ENCODE results near the gene CAMKK2.
"Not testable (repeated sequence)": the region's sequence is repeated elsewhere in the genome, so short reads cannot be mapped to it uniquely, and the experiment has no call there.

Gene CAMKK2

GRCh38 chr12:121279507-121279915, 17.0 kb downstream of the CAMKK2 start:
- DNase-seq: peak in 20 of 51 donors; percentile 6 to 60 (median 30)

DNA sequence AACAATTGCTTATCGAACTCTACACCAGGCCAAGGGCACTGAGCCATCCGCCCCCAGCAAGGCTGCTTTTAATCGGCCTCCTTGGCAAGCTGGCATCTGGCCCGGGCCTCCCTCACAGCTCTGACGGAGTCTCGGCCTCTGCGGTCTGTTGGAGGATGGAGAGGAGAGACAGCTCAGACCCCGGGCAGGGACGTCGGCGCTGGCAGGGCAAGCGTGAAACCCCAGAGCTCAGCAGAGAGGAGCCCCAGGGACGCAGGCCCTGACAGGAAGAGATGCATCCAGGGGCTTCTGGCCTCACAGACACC, 17.5 kb downstream of the CAMKK2 start:
- peak in 4 of 51 donors; percentile 9 to 17 (median 10) for DNase-seq

- no peak for DNase-seq
Measured at GRCh38 chr12:121278169-121279070, 18.1 kb downstream of the CAMKK2 start.

GRCh38 chr12:121277374-121277759, 19.1 kb downstream of the CAMKK2 start:
- no peak for DNase-seq

GRCh38 chr12:121274036-121274763, 22.3 kb downstream of the CAMKK2 start:
- no peak for DNase-seq

GRCh38 chr12:121273364-121273896, 23.1 kb downstream of the CAMKK2 start:
- no peak for DNase-seq

GRCh38 chr12:121267822-121268221, 28.7 kb downstream of the CAMKK2 start:
- no peak for DNase-seq

DNA sequence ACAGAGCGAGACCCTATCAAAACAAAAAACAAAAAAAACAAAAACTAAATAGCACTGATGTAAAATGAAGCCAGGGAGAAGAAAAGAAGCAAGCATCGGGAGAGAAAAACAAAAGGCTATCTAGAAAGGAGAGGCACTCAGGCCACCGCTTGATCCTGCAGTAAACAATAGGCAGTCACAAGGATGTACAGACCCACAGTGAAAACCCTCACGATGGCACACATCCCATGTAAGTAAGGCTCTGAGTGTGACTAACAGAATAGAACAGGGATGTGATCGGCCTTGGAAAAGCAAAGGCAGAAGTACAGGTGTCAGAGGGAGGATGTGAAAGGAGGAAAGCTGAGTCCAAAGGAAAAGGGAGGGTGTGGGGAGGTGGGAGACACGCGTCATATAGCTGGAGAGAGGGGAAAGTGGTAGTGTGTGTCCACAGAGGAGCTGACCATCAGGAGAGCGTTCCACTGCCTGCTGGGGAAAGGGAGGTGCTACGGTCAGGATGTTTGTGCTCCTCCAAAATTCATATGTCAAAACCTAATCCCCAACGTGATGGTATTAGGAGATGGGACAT, 31.5 kb downstream of the CAMKK2 start:
- peak in 2 of 51 donors; percentile 4 to 15 for DNase-seq

DNA sequence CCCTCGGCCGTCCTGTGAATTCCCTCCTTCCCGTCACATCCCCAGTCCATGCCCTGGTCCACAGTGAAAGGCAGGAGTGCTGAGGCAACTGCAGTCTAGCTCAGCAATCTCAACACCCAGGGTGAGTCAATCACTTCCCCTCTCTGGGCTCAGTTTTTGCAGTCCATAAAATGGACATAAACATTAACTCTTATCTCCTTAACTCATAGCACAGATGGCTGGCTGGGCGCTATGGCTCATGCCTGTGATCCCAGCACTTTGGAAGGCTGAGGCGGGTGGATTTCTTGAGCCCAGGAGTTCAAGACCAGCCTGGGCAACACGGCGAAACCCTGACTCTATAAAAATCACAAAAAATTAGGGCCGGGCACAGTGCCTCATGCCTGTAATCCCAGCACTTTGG, 32.4 kb downstream of the CAMKK2 start:
- no peak for DNase-seq

DNA sequence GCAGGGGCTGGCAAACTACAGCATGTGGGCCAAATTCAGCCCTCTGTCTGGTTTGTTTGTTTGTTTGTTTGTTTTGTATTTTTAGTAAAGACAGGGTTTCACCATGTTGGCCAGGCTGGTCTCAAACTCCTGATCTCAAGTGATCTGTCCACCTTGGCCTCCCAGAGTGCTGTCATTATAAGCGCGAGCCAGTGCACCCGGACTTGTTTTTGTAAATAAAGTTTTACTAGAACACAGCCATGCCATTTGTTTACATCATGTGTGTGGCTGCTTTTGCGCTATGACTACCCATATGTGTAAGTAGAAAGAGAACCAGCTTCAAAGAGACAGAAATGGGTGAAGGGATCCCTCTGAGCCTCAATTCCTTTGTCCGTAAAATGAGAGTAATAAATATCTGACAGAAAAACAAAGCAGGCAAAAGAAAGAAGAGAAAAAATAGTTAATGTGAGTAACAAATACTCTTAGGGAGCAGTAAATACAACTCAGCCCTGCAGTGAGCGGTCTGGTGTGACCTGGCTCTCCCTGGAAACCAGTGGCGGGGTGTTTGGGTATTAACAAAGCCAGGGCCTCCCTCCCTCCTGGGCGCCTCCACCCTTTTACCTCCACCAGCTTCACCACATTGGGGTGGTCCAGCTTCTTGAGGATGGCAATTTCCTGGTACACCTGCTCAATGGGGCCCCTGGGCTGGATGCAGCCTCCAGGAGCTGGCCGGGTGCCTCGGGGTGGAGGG, 33.1 kb downstream of the CAMKK2 start:
- no peak for DNase-seq

DNA sequence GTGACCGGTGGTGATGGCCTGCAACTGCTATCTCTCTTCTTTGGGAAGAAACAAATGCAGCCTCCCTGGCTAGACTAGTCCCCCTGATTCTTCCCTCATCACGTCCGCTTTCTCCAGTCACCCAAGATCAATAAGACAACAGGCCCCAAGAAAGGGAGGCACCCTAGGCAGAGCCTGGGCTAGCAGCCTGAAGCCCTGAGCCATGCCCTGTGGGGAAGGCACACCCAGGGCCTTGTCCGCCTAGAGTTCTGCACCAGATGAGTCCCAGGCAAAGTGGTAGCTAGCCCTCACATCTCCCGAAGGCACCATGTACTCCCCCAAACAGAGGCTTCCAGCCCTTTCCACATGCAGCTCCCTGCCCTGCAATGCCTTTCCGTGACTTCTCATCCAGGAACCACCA, 35.1 kb downstream of the CAMKK2 start:
- no peak for DNase-seq

DNA sequence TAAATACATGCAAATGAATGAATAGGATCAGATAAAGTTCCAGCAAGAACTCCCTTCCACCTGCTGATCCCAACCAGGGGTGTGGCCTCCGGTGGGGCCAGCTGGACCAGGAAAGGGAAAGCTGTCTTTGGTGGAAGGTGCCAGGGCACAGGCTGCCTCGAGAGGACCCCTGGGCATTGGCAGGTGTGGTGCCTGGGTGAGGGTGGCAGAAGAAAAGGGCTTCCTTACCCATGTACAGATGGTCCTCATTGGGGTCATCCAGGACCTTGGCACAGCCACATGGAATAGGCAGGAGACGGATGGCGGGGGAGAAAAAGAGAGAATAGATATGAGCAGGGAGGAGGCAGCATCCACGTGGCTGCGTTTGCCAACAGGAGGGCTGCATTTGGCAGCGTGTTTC, 36.4 kb downstream of the CAMKK2 start:
- DNase-seq: no peak

- no peak for DNase-seq
Measured at GRCh38 chr12:121259074-121259473, 37.4 kb downstream of the CAMKK2 start.

- DNase-seq: not testable (repeated sequence)
Measured at GRCh38 chr12:121257704-121258449, 38.6 kb downstream of the CAMKK2 start.

- no peak for DNase-seq
Measured at GRCh38 chr12:121255433-121255832, 41.1 kb downstream of the CAMKK2 start.

DNA sequence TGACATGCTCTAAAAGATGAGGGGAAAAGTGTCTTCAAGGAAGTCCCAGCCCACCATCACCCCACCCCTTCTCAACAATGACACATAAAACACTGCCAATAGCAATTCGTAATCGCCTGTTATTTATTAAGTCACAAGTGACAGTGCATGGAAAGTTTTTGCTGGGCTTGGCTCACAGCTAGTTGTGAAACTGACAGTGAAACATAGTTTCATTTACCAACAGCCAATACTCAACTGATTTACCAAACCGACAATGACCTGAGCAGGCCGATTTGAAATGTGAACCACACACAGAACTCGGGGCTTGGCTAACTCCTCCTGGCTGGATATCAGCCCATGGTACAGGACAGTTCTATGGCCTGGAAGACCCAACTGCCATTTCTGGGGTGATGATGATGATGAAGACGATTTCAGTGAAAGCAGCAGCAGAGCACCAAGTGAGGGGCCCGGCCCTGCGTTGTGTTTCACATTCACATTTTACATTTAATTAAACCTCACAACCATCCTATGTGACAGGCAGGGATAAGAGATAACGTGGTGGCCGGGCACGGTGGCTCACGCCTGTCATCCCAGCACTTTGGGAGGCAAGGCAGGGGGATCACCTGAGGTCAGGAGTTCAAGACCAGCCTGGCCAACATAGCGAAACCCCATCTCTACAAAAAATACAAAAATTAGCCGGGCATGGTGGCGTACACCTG, 42.7 kb downstream of the CAMKK2 start:
- no peak for DNase-seq

DNA sequence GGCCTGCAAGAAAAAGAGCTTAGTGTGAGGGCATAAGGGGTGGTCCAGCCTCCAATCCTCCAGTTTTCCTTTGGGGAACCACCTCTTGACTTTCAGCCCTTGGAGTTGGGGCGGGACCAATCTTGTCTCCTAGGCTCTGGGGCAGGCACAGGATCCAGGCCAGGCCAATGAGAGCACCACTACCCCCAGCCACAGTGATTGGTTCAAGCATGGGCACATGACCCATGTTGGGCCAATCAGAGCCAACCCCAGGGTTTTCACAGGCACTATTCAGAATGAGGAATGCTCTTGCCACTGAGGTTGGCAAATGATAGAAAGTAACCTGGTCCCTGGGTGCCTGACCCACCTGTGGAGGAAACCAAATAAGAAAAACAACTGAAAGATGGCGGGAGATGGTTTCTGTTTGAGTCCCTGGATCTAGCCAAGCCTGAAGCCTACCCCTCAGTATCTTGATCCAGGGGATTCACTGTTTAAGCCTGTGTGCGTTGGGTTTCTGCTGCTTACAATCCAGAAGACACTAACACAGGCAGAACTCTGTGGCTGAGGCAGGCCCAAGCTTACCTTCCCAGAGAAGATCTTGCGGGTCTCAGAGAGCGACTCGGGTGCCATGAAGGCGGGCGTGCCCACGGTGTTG, 43.7 kb downstream of the CAMKK2 start:
- no peak for DNase-seq

DNA sequence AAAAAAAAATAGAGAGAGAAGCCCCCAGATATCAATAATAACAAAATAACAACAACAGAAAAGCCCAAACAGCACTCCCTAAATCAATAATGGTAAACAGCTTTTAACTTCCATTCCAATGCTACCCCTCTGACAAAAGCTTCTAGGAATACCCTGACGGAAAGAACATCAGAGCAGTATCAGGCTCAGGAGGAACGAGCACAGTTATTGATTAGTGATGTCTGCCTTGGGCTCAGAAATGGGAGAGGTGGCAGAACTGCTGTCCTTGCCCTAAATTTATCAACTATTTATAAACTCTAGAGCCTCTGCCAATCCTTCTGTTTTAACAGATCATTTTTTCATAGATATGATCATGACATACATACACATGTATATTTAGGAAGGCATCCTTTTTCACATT, 44.7 kb downstream of the CAMKK2 start:
- no peak for DNase-seq

GRCh38 chr12:121250359-121250758, 46.1 kb downstream of the CAMKK2 start:
- no peak for DNase-seq

GRCh38 chr12:121248622-121249021, 47.9 kb downstream of the CAMKK2 start:
- no peak for DNase-seq
